Hippocampal formation (tissue), 2 donors: Measurements from ENCODE around the gene VAC14.
A peak's percentile ranks its signal among the peaks of the same experiment; 100 is the strongest.

Experiments
- DNase-seq, 2 donors: peaks; one replicate each; lab custom pipeline; 2025; lab: John Stamatoyannopoulos, UW

VAC14 gene

DNA sequence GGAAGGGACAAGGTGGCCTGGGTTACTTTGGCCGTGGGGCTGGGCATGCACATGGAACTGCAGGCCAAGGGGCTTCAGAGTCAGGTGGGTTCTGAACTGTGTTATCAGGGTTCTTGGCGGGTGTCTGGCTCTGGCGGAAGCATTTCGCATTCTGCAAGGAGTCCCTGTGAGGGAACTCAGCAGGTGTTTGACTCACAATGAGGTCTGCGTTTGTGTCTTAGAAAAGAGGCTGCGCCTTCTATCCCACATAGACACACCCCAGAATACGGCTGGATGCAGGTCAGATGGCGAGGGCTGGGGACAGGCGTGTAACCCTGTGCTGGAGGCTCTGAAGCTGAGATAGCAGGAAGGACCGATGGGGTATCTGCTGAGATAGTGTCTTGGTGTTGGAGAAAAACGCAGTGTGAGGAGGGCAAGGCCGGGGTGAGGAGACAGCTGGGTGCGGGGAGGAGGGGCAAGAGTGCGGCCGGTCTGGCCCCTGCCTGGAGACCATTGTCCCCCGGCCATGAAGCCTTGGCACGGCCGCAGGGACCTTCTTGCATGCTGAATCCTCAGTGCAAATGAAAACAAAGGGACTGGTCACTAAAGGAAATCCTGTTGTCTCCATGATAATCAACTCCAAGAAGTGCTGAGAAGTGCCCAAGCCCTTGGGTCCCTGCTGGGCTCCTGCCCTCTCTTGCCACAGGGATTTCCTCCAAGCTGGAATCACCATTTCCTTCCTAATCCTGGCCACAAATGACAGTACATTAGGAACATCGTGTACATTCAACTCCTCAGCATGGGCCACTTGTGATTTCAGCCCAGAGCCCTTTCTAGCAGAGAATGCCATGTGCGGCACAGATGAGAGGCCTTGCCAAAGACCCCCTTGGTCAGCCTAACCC, 92.4 kb downstream of the VAC14 start:
- no peak for DNase-seq

DNA sequence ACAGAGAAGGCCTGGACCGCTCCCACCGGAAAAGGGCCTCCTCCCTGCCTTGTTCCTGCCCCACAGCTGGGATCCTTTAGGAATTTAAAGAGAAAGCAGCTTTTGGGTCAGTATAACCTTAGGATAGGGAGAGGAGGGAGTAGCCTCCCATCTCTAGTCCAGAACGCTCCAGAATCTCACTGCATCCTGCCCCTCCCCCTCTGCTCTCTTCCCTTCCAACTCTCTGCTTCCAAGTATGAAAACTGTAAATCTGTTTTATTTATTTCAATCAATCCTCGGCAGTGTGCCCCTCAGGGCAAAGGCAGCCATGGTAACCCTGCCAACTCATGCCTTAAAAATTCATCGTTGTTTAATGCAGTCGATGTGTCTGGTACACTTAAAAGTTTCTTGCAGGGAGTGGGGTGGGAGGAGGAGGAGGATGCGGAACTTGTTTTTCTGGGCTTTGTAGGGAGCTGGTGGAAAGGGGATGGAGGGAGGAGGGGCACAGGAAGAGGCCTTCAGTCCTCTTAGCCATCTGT, 94.0 kb downstream of the VAC14 start:
- DNase-seq: no peak

DNA sequence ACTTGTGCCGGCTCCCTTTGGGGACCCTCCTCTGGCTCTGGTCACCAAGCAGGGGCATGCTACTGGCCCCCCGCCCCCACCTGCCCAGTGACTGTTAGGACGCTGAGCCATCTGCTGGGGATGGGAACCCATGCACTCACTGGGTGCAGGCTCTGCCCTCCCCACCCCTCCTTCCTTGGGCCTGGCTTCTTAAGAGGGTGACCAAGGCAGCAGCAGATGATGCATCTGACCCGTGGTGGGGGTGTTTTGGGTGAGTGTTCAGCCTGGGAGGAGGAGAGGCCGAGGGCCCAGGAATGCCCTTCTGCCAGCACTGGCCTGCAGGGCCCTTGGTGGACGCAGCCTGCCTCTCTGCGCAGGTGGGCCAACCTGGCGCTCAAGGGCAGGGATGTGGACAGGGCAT, 95.9 kb downstream of the VAC14 start:
- no peak for DNase-seq

DNA sequence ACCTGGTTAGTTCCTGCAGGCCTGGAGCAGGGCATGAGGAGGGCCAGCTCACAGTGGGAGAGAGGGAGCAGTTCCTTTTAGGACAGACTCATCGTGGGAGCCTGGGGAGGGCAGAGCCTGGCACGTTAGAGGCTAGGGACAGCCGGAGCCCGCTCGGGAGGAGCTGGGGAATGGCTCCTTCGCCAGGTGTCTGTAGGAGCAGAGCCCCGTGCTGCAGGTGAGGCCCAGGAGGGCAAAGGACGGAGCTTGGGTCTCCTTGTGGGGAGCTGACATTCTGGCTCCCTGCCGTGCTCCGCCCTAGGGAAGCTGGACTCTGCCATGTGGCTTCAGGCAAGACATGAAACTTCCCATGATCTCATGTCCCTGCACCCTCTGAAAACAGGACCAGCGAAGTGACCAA, 96.4 kb downstream of the VAC14 start:
- no peak for DNase-seq

DNA sequence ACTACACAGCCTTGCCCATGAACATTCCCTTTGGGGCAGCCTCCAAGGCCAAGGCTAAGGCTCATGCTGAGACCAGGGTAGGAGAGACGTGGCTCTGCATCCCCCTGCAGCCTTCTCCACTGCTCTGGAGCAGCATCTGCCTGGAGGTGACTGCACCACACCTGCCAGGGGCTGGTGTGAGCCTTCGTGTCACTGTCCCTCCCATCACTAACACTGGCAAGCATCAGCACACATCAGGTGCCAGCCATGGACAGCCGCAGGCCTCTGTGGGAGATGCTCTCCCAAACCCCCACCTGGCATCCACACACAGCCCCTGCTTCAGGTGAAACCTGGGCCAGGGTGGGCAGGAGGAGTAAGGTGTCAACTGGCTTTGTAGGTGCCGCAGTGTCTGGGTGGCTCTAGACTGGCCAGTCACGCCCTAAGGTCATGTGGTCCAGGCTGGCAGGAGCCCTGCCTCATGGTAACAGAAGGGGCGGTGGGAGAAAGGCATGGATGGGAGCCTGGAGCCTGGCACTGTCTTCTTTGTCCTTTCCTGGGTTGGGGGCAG, 97.0 kb downstream of the VAC14 start:
- no peak for DNase-seq

DNA sequence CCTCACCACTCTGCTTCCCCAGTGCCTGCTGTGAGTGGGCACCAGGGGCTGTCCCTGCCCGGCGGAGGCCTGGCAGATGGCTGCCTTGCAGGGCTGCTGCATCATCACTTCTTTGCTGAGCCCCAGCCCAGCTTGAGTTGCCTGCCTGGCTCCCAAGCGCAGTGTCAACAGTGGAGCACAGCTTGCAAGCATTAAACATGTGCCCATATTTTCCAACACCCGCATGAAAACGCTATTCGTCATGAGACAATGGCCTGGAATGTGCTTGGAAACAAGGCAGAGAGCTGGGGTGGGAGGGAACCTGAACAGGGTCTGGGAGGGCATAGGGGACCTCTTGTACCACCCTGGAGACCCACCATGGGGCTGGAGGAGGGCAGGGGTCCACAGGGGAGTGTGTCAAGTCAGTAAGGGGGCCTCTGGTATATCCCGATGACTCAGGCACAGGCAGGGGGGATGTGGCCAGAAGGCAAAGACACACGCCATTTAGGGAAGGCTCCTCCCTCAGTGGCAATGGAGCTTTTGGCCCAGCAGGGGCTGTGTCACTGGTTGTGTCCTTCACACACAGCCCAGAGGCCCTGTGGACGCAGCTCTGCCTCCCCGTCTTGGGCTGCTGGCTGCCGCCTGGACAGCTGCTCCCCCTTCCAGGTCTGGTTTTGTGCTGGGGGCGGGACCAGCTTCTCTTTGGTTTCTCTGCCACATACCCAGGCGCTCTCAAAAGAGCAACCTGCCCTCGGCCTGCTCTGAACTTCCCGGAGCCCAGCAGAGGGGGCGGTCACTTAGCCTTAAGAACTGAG, 97.7 kb downstream of the VAC14 start:
- DNase-seq: peak in 1 of 2 donors; percentile 31

DNA sequence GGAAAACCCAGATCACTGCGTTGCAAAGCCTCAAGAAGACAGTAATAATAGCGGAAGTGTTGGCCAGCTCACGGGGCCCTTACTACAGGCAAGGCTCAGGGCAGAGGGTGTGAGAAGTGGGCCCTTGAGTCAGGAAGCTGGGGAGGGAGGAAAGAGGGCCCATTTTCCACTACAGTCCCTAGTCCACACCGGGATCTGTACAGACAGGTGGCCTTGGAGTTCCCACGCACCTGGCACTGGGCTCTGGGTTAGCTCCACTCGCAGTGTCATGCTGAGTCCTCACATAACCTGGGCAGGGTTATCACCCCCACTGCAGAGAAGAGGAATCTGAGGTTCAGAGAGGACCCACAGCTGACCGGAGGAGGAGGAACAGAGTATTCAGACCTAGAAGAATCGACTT, 98.3 kb downstream of the VAC14 start:
- no peak for DNase-seq

DNA sequence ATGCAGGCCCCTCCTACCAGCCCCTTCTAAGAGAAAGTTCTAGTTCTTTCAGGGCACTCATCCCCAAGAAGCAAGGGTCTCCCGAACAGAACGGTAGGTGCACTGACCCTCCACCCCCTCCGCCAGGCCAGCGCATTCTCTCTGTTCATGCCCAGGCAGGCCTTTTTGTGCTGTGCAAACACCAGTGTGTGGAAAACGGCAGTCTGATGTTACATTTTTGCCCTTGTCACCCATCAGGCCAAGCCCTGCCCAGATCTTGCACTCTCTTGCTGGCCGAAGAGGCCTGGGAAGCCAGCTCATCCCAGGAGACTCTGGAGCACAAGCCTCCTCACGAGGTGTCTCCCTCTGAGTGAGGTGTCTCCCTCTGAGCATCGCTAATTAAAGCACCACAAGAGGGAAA, 99.0 kb downstream of the VAC14 start:
- DNase-seq: no peak

DNA sequence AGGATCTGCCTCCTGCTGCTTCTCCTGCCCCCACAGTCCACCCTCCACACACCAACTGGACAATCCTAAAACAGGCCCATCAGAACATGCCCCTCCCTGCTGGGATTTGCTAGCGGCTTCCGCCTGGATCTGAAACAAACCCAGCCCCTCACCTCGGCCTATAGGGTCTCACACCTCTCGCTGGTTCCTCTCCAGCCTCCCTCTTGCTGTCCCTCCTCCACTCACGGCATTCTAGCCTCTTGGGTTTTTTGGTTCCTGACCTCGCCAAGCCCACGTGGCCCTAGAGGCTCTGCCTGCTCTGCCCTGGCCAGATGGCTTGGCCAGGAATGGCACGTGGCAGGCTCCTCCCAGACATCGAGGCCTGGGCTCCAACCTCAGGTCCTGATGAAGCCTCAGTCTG, 99.4 kb downstream of the VAC14 start:
- no peak for DNase-seq

DNA sequence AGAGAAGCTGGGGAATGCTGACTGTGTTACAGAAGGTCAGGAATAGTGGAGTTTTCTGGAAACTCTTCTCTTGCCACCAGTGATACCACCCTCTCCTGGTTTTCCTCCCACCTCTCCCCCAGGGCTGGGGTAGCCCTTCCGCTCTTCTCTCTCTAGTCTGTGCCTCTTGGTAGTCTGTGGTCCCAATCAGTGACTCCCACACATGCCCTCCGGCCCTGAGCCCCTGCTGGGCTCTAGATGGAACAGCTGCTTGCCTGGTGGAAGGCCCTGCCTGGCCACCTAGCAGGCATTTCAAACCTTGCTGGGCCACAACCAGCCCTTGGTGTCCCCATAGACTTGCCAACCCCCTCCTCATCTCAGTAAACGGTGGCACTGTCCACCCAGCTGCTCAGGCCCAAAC, 99.9 kb downstream of the VAC14 start:
- DNase-seq: no peak

DNA sequence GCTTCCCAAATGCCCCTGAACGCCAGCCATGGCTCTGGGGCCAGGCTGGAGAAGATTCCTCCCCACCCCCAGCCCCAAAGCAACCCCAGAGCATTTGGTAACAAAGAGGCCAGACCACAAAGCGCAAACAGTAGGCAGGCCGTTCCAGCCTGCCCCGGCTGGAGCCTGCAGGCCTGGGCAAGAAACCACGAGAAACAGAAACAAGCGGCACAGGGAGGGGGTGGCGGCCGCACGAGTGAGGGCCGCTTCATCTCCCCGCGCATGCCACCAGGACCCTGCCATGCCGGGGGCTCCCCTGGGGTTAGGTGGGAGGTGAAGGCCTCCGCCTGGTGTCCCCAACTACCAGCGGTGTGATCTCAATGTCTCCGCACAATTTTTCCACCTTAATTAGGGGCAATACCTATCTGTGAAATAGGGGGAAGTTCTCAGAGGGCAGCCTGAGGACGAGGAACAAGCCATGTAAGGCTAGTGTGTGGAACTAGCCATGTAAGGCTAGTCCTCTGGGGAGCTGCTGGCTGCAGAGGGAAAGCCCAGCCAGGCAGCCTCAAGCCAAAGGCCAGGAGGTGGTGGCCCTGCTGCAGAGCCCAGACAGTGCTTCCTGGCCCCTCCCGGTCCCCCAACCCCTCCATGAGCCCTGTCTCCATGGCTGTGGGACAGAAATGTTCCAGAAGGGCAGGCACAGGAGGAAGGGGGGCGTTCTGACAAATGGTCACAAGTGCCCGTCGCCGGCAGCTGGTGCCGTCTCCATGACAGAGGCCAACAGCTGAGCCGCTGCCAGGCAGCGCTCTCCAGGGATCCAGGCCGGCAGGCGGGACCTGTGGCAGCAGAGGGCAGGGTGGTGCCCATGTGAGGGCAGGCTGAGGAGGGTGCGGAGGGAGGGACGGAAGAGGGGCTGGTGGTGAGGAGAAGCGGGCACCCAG, 100.6 kb downstream of the VAC14 start:
- DNase-seq: peak; percentile 71 to 81

DNA sequence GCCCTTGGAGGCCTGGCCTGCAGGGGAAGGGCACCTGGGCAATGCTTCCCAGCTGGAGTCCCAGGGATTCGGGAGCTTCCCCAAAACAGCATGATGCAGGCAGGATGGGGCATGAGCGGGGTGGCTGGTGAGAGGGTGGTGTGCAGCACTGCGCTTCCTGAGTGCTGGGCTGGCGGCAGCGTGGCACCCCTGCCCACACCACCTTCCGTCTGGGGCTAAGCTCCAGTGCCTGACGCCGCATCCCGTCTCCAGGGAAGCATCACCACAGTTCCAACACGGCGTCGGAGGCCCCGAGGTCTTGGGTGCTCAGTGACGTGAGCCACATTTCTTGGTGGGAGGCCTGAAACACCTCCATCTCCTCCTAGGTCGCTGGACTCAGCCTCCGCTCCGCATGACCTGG, 101.3 kb downstream of the VAC14 start:
- DNase-seq: no peak

DNA sequence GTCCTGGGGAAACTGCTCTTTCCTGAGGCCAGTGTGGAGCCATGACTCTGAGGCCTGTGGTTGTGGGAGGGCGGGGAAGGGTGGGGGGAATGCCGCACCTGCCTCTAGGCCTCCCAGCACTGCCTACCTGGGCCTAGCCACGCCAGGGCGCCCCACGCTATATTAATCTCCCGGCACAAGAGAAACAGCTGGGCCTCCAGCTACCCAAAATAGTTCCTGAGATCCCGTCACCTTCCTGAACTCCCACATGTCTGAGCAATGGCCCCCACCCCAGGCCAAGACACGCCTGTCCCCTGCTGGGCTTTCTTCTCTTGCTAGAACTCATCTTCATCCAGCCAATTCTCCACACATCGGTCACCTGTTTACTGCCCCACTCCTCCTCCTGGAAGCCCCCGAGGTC, 102.1 kb downstream of the VAC14 start:
- DNase-seq: no peak

DNA sequence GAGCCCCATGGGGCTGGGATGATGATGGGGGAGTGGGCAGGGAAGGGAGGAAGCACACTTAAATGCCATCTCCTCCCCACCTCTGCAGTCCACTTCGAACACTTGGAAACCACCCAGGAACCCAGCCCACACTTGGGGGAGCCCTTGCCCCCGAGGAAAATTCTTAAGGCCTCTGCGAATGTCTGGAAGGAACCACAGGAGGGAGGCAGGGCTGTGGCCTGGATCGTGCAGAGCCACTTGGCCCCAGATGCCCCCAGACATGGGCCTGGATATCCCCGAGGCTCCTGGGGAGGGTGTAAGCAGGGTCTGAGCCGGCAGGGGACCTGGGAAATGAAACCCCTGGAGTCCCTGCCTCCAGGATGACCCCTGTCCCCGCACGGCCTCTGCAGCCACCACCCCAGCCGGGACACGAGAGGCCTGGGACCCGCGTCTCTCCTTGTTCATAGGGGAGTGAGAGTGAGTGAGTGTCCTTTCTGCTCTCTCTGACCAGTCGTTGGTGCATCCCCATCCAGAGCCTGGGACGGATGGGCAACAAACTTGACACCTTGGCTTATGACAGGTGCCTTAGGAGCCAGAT, 103.3 kb downstream of the VAC14 start:
- no peak for DNase-seq

DNA sequence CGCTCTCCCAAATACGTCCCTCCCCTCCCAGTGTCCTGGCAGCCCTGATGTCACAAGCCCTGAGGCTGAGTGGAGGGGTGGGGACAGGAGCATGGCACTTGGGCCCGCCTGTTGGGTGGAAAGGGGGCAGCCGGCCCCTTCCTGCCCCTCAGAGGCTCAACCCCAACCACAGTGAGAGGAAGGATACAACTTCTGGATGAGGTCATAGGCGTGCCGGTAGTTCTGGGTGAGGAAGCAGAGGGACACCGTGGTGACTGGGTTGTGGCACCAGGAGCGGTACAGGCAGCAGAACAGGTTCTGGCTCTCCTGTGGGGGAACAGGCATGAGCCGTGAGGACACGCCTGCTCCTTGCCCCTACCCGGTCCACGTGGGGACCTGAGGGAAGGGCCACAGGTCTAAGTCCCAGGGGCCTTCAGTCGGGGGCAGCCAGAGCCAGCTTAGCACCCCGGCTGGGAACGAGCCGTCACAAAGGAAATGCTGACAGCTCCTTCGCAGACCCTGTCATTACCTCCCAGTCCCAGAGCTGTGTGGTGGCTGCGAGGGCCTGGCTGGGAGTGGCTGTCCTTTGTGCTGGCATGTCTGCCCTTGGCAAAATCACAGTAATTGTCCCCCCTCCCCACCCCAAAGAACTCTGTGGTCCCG, 103.9 kb downstream of the VAC14 start:
- no peak for DNase-seq

DNA sequence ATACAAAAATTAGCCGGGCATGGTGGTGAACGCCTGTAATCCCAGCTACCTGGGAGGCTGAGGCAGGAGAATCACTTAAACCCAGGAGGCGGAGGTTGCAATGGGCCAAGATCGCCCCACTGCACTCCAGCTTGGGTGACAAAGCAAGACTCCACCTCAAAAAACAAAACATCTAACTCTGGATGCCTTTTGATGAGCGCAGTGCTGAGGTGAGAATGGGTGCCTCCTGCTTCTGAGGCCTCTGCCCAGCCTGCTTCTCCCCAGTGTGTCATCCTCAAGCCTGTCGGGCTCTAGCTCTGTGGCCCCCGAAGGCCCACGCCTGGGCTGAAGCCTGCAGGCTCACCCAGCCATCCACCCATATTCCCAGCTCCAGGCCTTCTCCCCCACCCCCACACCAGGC, 104.6 kb downstream of the VAC14 start:
- DNase-seq: no peak

DNA sequence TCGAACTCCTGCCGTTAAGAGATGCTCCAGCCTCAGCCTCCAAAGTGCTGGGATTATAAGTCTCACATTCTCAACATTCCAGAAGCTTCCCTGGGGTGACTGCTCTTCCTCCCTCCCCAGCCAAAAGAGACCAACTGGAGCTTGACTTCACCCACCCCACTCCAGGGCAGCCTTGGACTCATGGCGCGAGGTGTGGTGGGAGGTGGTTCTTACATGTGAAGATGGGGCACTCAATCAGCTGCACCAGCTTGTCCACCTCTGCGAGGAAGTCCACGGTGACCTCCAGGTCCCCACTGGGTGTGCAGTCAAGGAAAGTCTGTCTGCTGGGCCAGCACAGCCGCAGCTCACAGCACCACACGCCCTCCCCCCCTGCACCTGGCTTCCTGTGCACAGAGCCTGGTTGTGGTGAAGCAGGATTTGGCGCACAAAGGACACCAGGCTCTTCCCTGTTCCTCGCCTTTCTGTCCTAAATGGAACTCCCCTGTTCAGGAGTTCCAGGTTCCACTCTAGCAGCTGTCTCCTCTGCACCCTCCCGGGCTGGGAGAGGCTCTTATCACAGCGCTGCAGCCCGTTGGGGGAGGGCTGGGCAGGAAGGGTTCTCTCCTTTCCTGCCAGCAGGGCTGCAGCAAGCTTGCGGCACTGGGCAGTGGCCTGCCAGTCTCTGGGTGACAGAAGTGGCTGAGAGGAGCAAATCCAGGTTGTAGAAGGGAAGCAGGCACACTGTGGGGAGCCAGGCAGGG, 105.5 kb downstream of the VAC14 start:
- no peak for DNase-seq

DNA sequence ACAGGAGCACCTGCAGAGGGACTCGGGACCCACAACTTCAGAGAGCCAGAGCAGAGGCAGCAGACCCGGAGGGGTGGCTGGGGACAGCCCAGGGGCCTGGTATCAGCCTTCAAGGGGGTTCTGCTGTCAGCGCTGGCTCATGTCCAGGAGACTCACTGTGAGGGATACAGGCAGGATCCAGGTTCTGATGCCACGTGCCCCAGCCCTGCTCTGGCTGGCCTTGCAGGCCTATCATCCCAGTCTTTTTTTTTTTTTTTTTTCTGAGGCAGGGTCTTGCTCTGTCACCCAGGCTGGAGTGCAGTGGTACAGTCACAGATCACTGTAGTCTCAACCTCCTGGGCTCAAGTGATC, 106.1 kb downstream of the VAC14 start:
- DNase-seq: no peak

DNA sequence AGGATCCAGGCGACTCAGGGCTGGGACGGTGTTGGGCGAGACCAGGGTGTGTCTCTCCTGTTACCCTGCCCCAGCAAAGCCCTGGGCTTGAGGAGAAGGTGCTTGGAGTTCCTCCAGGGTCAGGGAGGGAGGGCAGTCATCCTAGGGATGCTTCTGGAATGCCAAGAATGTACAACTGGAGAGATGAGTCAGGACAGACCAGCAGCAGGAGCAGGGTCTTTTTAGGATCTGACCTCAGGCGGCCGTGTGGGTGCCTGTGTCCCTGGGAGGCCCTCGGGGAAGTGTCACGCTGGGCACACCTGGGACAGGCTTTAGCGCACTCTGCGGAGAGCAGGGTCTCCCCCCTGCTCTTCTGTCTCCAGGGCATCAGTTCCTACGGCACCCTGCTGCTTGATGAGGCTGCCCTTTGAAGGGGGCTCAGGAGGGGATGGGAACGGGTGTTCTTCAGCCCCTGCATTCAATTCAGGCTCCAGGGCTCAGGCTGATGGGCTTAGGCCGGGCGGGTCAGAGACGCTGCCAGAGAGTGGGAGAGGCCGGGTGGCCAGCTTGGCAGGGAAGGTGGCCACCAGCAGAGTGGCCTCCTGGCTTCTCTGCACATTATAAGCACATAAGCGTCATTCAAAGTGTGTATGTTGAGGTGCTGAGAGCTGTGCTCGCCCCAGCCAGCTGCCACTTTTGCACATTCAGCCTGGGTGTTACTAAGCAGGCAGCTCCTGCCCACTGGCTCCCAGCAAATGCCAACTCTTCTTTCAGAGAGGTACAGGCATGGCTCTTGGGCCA, 106.7 kb downstream of the VAC14 start:
- DNase-seq: no peak
